Activated CD4-positive, CD25-positive, alpha-beta regulatory T cell (primary cell): ENCODE results near the gene ONECUT3.

ENCODE experiments used
- DNase-seq, 4 experiments: peaks; one replicate each; lab custom pipeline; 2025; lab: John Stamatoyannopoulos, UW

ONECUT3 gene

GRCh38 chr19:1768248-1768647 is 14.9 kb downstream of the ONECUT3 start:
- no peak for DNase-seq

- DNase-seq, result no peak
Observed at GRCh38 chr19:1768918-1769644, 15.8 kb downstream of the ONECUT3 start.

- no peak for DNase-seq
Observed at GRCh38 chr19:1769645-1769985, 16.3 kb downstream of the ONECUT3 start.

- DNase-seq, result no peak
Observed at GRCh38 chr19:1770866-1771576, 17.7 kb downstream of the ONECUT3 start.

- DNase-seq, result no peak
Observed at GRCh38 chr19:1773184-1773583, 19.9 kb downstream of the ONECUT3 start.

- no peak for DNase-seq
Observed at GRCh38 chr19:1774989-1775772, 21.9 kb downstream of the ONECUT3 start.

- DNase-seq, result no peak
Observed at GRCh38 chr19:1775951-1776605, 22.8 kb downstream of the ONECUT3 start.

GRCh38 chr19:1776606-1777147 is 23.4 kb downstream of the ONECUT3 start:
- no peak for DNase-seq

- DNase-seq, result no peak
Observed at GRCh38 chr19:1777149-1777548, 23.8 kb downstream of the ONECUT3 start.

GRCh38 chr19:1779574-1779973 is 26.3 kb downstream of the ONECUT3 start:
- no peak for DNase-seq

- no peak for DNase-seq
Observed at GRCh38 chr19:1780272-1780958, 27.1 kb downstream of the ONECUT3 start.

GRCh38 chr19:1782521-1782920 is 29.2 kb downstream of the ONECUT3 start:
- no peak for DNase-seq

- no peak for DNase-seq
Observed at GRCh38 chr19:1783354-1783753, 30.0 kb downstream of the ONECUT3 start.

GRCh38 chr19:1783874-1784273 is 30.6 kb downstream of the ONECUT3 start:
- no peak for DNase-seq

GRCh38 chr19:1785310-1785709 is 32.0 kb downstream of the ONECUT3 start:
- DNase-seq, result no peak

- no peak for DNase-seq
Observed at GRCh38 chr19:1786668-1787067, 33.4 kb downstream of the ONECUT3 start.

- no peak for DNase-seq
Observed at GRCh38 chr19:1787116-1787515, 33.8 kb downstream of the ONECUT3 start.

- no peak for DNase-seq
Observed at GRCh38 chr19:1789261-1790041, 36.1 kb downstream of the ONECUT3 start.

- no peak for DNase-seq
Observed at GRCh38 chr19:1790054-1790792, 36.9 kb downstream of the ONECUT3 start.

GRCh38 chr19:1791879-1792278 is 38.6 kb downstream of the ONECUT3 start:
- no peak for DNase-seq
